ENCODE data around the gene MSX1.

MSX1 gene

DNA sequence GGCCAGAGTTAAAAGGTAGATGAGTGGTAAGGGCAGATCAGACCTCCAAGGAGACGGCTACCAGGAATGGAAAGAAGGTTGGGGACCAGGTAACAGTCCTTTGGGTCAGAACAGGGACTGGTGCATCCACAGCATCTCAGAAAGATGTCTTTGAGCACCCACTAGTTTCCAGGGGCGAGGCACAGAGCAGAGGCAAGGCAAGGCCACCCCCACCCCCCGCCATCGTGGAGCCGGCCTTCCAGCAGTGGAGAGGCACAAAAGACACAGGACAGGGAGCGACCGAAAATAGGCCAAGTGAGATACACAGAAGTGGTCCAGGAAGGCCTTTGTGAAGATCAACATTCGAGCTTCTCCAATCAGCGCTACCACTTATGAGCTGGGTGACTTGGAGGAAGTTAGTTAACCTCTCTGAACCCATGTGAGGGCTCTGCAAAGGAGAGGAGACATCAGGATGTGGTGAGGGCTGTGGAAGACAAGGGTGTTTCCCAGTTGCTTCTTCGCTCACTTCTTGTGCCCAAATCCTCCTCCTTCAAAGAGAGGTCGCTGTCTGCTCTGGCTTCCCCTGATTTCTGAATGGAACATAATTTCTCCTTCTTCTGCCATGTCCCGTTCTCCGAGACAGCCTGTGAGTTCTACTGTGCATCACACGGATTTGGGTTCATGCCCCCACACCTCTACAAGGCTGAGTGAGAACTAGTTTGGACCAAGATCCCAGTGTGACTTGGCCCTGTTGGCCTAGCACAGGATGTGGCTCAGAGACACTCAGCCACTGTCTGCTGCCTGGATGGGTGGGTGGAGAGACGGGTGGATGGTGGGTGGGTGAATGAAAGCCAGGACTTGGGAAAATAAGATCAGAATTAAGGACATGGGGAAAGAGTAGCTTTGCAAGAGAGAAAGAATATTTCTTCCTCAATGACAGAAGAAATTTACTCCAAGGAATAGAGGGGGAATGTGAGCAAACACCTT, 16.7 kb upstream of the MSX1 start:
- DNase-seq: no peak

GRCh38 chr4:4843635-4844291, 15.7 kb upstream of the MSX1 start:
- no peak for DNase-seq

GRCh38 chr4:4845027-4845426, 14.4 kb upstream of the MSX1 start:
- no peak for DNase-seq

- no peak for DNase-seq
Observed at GRCh38 chr4:4847011-4847410, 12.5 kb upstream of the MSX1 start.

GRCh38 chr4:4848540-4848939, 10.9 kb upstream of the MSX1 start:
- no peak for DNase-seq

GRCh38 chr4:4849106-4849505, 10.4 kb upstream of the MSX1 start:
- no peak for DNase-seq

- DNase-seq: no peak
Observed at GRCh38 chr4:4849524-4850193, 9.8 kb upstream of the MSX1 start.

GRCh38 chr4:4851081-4851480, 8.4 kb upstream of the MSX1 start:
- no peak for DNase-seq

DNA sequence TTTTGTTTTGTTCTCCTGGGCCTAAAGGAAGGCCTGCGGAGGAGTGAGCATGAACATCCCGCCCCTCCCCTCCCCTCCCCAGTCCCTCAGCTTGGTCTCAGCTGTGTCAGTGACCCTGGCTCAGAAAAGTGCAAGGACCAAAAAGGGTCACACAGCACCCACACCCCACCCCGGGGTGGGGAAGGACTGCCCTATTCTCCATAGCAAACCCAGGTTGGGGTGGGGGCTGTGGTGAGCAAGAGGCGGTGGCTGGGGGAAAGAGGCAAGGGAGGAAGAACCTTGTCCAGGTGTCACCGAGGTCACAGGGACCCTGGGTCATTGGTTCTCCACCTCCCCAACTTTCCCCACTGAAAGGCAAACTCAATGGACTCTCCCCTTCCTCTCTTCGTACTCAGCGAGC, 7.6 kb upstream of the MSX1 start:
- no peak for DNase-seq

DNA sequence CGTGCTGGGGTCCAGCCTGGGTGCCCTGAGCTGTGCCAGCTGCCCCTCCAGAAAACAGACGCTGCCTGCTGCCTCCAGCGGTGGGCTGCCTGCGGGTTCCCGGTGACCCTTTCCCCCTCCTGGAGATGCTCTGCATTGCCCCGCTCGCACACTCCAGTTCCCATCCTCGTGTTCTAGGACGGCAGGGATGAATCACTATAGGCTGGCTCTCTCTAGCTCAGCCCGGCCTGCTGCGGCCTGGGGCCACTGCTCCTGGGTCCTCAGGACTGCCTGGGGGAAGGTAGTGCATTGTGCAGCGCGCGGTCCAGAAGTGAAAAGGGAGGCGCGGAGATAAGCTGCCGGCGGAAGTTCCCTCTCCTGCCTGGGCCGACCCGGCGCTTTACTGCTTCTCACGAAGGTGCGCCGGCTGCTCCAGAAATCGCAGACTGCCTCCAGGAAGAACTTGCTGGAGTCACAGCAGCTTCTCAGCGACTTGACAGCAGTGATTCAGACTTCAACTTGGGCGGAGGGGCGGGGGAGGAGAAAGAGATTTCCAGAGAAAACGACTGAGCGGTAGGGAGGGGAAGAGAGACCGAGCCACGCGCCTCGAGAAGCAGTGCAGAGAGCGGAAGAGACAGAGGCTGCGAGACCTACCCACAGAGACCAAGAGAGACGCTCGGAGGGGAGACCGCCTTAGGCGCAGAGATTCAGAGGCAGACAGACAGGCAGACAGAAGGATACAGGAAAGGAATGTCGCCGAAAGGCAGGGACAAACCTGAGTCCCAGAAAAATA, 6.7 kb upstream of the MSX1 start:
- DNase-seq: no peak

GRCh38 chr4:4853371-4853823, 6.1 kb upstream of the MSX1 start:
- DNase-seq: no peak

DNA sequence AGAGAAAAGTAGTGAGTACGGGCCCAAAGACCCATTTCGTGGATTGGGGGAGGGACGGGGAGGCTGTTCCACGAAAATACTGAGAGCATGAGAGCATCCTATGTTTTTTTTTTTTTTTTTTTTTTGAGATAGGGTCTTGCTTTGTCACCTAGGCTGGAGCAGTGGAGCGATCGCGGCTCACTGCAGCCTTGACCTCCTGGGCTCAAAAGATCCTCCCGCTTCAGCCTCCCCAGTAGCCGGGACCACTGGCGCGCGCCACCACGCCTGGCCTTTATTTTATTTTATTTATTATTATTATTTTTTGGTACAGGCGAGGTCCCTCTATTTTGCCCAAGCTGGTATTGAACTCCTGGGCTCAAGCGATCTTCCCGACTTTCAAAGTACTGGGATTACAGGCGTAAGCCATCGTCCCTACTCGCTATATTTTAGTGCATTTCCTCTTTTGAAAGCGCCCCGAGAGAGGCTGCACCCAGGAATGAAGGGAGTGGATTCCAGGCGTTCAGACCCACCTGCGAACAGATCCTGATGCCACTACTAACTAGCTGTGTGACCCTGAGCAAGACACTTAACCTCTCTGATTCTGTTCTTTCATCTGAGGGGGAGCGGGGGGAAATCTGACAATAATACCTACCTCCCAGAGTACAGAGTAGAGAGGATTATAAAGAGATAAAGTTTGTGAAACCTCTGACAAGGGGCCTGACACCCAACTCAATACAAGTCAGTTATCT, 5.4 kb upstream of the MSX1 start:
- no peak for DNase-seq

- no peak for DNase-seq
Observed at GRCh38 chr4:4854649-4855295, 4.7 kb upstream of the MSX1 start.

DNA sequence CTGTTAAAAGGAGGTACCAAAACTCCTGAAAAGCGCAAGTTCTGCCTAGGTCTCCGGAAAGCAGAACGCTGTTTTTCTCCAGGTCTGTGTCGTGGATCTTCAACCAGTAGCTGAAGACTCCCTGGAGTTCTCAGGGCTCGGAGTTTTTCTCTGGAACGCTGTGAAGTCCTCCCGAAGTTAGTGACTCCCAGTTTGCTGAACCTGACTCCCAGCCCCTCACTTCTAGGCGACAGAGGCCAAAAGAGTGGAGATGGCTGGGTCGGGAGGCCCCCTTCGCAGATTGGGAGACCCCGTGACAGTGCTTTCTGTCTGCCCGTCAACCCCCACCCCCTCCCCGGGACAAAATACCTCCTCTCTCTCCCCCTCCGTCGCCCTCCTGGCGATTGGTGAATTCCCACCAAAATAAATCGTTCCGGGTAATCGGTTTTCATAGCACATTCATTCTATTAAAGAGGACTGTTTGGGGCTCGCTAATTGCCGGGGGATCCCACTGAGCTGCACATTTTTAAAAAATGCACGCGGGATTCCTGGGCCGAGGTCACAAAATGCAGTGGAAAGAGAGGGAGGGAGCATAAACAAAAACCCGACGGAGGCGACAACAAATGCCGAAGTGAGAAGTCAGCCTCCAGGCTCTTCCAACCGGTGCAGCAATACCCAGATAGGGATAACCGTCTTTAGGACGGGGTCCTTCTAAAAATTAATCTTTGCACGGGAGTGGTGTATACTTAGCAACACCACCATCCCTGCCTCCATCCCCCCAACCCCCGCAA, 4.0 kb upstream of the MSX1 start:
- DNase-seq: no peak

- DNase-seq: no peak
Observed at GRCh38 chr4:4856071-4857000, 3.1 kb upstream of the MSX1 start.

- no peak for DNase-seq
Observed at GRCh38 chr4:4857001-4857808, 2.3 kb upstream of the MSX1 start.

DNA sequence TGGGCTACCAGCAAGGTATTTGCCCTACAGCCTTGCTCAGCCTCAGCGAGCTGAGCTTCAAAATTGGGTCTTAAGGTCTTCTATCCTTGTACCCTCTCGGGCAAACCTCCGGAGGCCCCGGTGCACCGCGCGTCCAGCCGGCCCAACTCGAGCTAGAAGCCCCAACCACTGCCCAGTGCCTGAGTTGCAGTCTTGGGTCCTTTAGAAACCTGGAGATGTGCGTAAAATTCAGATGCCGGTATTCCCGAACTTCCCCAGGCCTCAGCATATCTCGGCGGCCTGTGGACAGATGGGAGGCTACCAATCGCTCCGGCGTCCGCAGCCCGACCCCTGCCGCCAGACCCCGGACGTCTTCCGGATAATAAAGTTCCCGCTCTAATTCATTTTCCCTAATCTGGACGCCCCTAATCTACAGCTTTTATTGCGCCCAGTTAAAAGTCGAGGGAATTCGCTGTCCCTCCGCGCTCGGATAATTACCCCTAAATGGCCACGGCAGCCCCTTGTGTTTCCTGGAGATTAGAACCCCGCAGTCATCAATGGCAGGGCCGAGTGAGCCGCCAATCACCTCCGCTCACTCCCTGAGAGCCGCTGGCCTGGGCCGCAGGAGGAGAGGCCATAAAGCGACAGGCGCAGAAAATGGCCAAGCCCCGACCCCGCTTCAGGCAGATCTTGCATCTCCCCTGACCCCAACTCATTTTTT, 1.5 kb upstream of the MSX1 start:
- no peak for DNase-seq

Data from activated T-cell treated with anti-CD3 and anti-CD28 coated beads, Interleukin-2, amount 50 U/mL, for 1 hour (primary cell).